ENCODE data around the gene KDM4F.
"Not testable (repeated sequence)": the region's sequence is repeated elsewhere in the genome, so short reads cannot be mapped to it uniquely, and the experiment has no call there.

Gene KDM4F

DNA sequence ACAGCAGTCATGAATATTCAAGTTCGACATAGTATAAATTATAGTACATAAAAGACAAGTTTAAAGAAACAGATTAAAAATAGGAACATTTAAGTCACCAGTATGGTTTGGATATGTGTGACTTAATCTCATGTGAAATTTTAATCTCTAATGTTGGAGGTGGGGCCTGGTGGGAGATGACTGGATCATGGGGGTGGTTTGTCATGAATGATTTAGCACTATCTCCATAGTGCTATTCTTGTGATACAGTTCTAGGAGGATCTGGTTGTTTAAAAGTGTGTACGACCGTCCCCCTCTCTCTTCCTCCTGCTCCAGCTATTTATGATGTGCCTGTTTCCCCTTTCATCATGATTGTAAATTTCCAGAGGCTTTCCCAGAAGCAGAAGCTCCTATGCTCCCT, 20.9 kb upstream of the KDM4F start:
- no peak for DNase-seq (ENCODE audit: low read depth)
- TF ChIP-seq CTCF (IDR thresholded peaks at IDR 0.05; ENCODE audit: low read depth, low read length, missing control alignments), result no peak
- no peak overlapping the region for H3K4me3 ChIP-seq (ENCODE audit: low read depth, low read length)
- in situ Hi-C loops (cut with HindIII; ENCODE audit: low sequenced_read_pairs), result no loop called here

DNA sequence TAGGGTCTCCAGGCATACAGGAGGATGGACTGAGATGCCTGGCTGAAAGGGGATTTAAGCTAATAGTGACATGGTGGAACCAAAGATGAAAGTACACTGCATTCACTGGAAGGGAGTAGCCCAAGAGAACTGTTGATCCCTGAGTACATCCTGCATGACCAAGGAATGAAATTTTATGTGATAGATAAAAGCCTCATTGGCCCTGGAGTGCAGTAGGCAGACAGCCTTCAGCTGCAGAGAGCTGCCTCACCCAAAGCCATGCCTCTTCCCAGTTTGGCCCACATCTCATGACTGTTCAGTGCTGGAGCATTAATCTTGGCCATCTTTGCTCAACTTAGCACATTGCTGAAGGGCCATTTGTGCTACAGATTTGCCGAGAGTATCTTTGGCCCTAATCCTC, 16.2 kb upstream of the KDM4F start:
- no peak for DNase-seq (ENCODE audit: low read depth)
- in situ Hi-C loops (cut with HindIII; ENCODE audit: low sequenced_read_pairs), result no loop called here
- TF ChIP-seq CTCF (IDR thresholded peaks at IDR 0.05; ENCODE audit: low read depth, low read length, missing control alignments), result no peak
- H3K4me3 ChIP-seq (ENCODE audit: low read depth, low read length), result no peak overlapping the region

- in situ Hi-C loops (cut with HindIII; ENCODE audit: low sequenced_read_pairs), result no loop called here
- no peak overlapping the region for H3K4me3 ChIP-seq (ENCODE audit: low read depth, low read length)
- DNase-seq (ENCODE audit: low read depth), result no peak
- TF ChIP-seq CTCF (IDR thresholded peaks at IDR 0.05; ENCODE audit: low read depth, low read length, missing control alignments), result no peak
These were observed 13.9 kb upstream of the KDM4F start for GRCh38 chr11:95035316-95035715.

DNA sequence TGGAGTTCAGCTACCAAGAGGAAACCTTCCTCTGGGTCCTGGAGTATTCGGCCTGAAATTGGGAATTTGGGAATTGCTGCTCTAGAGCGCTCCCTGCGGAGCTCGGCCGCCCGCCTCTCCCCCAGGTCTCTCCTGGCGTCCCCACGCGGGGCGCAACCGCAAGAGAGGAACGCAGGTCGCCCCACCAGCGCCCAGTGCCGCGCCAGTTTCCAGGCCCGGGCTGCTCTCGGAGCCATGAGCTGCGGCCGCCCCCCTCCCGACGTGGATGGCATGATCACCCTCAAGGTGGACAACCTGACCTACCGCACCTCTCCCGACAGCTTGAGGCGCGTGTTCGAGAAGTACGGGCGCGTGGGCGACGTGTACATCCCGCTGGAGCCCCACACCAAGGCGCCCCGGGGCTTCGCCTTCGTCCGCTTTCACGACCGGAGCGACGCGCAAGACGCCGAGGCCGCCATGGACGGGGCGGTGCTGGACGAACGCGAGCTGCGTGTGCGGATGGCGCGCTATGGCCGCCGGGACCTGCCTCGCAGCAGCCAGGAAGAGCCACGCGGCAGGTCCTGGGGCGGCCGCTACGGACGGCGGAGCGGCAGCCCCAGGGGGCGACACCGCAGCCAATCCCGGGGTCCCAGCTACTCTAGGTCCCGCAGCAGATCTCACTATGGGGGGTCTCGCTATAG, 11.7 kb upstream of the KDM4F start:
- H3K4me3 ChIP-seq (ENCODE audit: low read depth, low read length), result peak overlapping the region; percentile 30
- DNase-seq (ENCODE audit: low read depth); in situ Hi-C loops (cut with HindIII; ENCODE audit: low sequenced_read_pairs): not testable (repeated sequence)

DNA sequence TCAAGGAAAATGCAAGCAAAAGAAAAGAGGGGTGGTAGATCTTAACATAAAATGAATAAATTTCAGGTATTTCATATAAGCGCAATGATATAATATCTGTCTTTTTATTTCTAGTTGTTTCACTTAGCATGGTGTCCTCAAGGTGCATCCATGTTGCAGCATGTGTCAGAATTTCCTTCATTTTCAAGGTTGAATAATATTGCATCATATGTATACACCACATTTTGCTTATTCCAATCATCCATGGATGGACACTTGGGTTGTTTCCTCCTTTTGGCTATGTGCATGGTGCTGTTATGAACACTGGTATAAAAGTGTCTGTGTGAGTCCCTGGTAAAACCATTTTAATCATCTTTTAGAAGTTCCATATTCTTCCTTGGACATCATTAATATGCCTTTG, 7.0 kb upstream of the KDM4F start:
- no peak for TF ChIP-seq CTCF (IDR thresholded peaks at IDR 0.05; ENCODE audit: low read depth, low read length, missing control alignments)
- in situ Hi-C loops (cut with HindIII; ENCODE audit: low sequenced_read_pairs), result no loop called here
- DNase-seq (ENCODE audit: low read depth), result no peak
- no peak overlapping the region for H3K4me3 ChIP-seq (ENCODE audit: low read depth, low read length)

- no peak for TF ChIP-seq CTCF (IDR thresholded peaks at IDR 0.05; ENCODE audit: low read depth, low read length, missing control alignments)
- in situ Hi-C loops (cut with HindIII; ENCODE audit: low sequenced_read_pairs), result no loop called here
- no peak overlapping the region for H3K4me3 ChIP-seq (ENCODE audit: low read depth, low read length)
- no peak for DNase-seq (ENCODE audit: low read depth)
These were observed 6.3 kb upstream of the KDM4F start for GRCh38 chr11:95042906-95043305.

DNA sequence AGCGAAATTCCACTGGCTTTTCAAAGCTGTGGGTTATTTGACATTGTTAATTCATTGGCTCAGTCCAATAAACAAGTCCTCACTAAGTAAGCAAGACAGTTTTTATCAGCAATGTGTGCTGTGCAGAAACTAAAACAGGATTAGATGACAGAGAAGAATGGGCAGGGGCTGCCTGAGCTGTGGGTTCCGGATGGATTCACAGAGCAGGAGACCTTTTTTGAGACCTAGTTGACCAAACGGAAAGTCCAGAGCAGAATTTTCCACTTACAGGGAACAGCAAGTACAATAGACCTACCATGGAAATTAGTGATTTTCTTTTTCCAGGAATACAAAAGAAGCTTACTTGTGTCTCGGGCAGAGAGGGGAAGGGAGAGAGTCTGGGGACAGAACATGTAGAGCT, 5.2 kb upstream of the KDM4F start:
- no peak for DNase-seq (ENCODE audit: low read depth)
- in situ Hi-C loops (cut with HindIII; ENCODE audit: low sequenced_read_pairs), result no loop called here
- H3K4me3 ChIP-seq (ENCODE audit: low read depth, low read length), result no peak overlapping the region
- no peak for TF ChIP-seq CTCF (IDR thresholded peaks at IDR 0.05; ENCODE audit: low read depth, low read length, missing control alignments)
